Calu3 (cell line): ENCODE results near the gene LRRC47. TPM values are rescaled to one million over a fixed set of nuclear protein-coding genes. Genes with fewer than 3 reads are reported as not detected.

Experiments used
- BruUV-seq: library from RNA; stranded (reverse); fragments of 400-500 nt; replicated peaks from 2 replicates; lab custom pipeline; 2021; lab: Mats Ljungman, UMichigan
- CTCF ChIA-PET: fragments of 300-600 bp; sonication (Branson Sonifier 250); formaldehyde crosslinking; loops from one replicate; lab custom pipeline; 2022; ENCODE audit warnings: antibody characterized with exemption; lab: Charles Lee
- DNase-seq: peaks from one replicate; pipeline ENCODE4 v3.0.0; 2022
- H3K27ac Mint-ChIP-seq: one replicate; pipeline ENCODE4 v1.8.0; 2022; ENCODE audit warnings: mixed read lengths; ENCODE audit not compliant: unreplicated experiment
- H3K27me3 Mint-ChIP-seq: one replicate; pipeline ENCODE4 v1.8.0; 2022; ENCODE audit warnings: mixed read lengths; ENCODE audit not compliant: unreplicated experiment
- H3K36me3 Mint-ChIP-seq: one replicate; pipeline ENCODE4 v1.8.0; 2022; ENCODE audit warnings: mild to moderate bottlenecking, moderate library complexity, mixed read lengths; ENCODE audit not compliant: insufficient read depth, unreplicated experiment
- H3K4me1 Mint-ChIP-seq: one replicate; pipeline ENCODE4 v1.8.0; 2022; ENCODE audit warnings: mild to moderate bottlenecking, low read depth, mixed read lengths; ENCODE audit not compliant: unreplicated experiment
- H3K4me3 Mint-ChIP-seq: one replicate; pipeline ENCODE4 v1.8.0; 2022; ENCODE audit warnings: mild to moderate bottlenecking, low read depth, moderate library complexity, mixed read lengths; ENCODE audit not compliant: unreplicated experiment
- H3K9me3 Mint-ChIP-seq: one replicate; pipeline ENCODE4 v1.8.0; 2022; ENCODE audit warnings: low read depth, mixed read lengths; ENCODE audit not compliant: unreplicated experiment
- CTCF ChIP-seq: fragments of 200-600 bp; IDR thresholded peaks from one replicate; pipeline ENCODE4 v1.8.0; 2022; ENCODE audit warnings: antibody characterized with exemption; ENCODE audit not compliant: unreplicated experiment
- intact Hi-C: fragments of 100-400 bp; cut with micrococcal nuclease; formaldehyde crosslinking; loops from one replicate; pipeline ENCODE4 v1.10.0; 2022; ENCODE audit not compliant: unreplicated experiment
- total RNA-seq: library from RNA; stranded (reverse); gene quantifications from 2 replicates; pipeline ENCODE4 v1.2.3, GENCODE V29; 2022

The LRRC47 gene
- total RNA-seq, 1 experiment from 2014 or later = 35.8 TPM

- H3K36me3 Mint-ChIP-seq = peaks cover 12% of the 10 kb centered on the region
- H3K27ac Mint-ChIP-seq = no peak overlapping the region
- no peaks in the 10 kb centered on the region for H3K27me3 Mint-ChIP-seq
- no peak for TF ChIP-seq CTCF
- DNase-seq = no peak
- no peaks in the 10 kb centered on the region for H3K9me3 Mint-ChIP-seq
- no TSS peak for BruUV-seq
- no peak overlapping the region for H3K4me3 Mint-ChIP-seq
- H3K4me1 Mint-ChIP-seq = no peaks in the 10 kb centered on the region
- CTCF ChIA-PET = no interaction called here
- intact Hi-C loops = no loop called here
These were observed 26.1 kb upstream of the LRRC47 start for GRCh38 chr1:3822421-3822820.

- DNase-seq = no peak
- Mint-ChIP-seq H3K4me3 (no peak overlapping the region), H3K36me3 (peaks cover 15% of the 10 kb centered on the region), H3K27me3 (no peaks in the 10 kb centered on the region), H3K4me1 (no peaks in the 10 kb centered on the region), H3K27ac (no peak overlapping the region), H3K9me3 (no peaks in the 10 kb centered on the region)
- TF ChIP-seq CTCF = no peak
- BruUV-seq = no TSS peak
- CTCF ChIA-PET = no interaction called here
- intact Hi-C loops = no loop called here
These were observed 25.6 kb upstream of the LRRC47 start for GRCh38 chr1:3821908-3822307.

GRCh38 chr1:3821447-3821846 is 25.1 kb upstream of the LRRC47 start:
- no TSS peak for BruUV-seq
- CTCF ChIA-PET = no interaction called here

GRCh38 chr1:3821004-3821403 is 24.7 kb upstream of the LRRC47 start:
- Mint-ChIP-seq H3K4me3 (no peak overlapping the region), H3K27ac (no peak overlapping the region), H3K4me1 (no peaks in the 10 kb centered on the region), H3K36me3 (peaks cover 15% of the 10 kb centered on the region), H3K9me3 (no peaks in the 10 kb centered on the region), H3K27me3 (no peaks in the 10 kb centered on the region)
- CTCF ChIA-PET = no interaction called here
- TF ChIP-seq CTCF = no peak
- BruUV-seq = no TSS peak
- intact Hi-C loops = no loop called here
- no peak for DNase-seq

More at GRCh38 chr1:3821447-3821846, 25.1 kb upstream of the LRRC47 start:
- TF ChIP-seq CTCF = no peak
- no peaks in the 10 kb centered on the region for H3K9me3 Mint-ChIP-seq
- H3K27ac Mint-ChIP-seq = no peak overlapping the region
- H3K27me3 Mint-ChIP-seq = no peaks in the 10 kb centered on the region
- intact Hi-C loops = no loop called here
- no peaks in the 10 kb centered on the region for H3K4me1 Mint-ChIP-seq
- DNase-seq = no peak
- H3K36me3 Mint-ChIP-seq = peaks cover 15% of the 10 kb centered on the region
- H3K4me3 Mint-ChIP-seq = no peak overlapping the region
